Measurements from ENCODE around the gene CLIC3. TPM values are rescaled to one million over a fixed set of nuclear protein-coding genes. Genes with fewer than 3 reads are reported as not detected.

Gene CLIC3
- total RNA-seq, 1 experiment from 2014 or later: not detected

DNA sequence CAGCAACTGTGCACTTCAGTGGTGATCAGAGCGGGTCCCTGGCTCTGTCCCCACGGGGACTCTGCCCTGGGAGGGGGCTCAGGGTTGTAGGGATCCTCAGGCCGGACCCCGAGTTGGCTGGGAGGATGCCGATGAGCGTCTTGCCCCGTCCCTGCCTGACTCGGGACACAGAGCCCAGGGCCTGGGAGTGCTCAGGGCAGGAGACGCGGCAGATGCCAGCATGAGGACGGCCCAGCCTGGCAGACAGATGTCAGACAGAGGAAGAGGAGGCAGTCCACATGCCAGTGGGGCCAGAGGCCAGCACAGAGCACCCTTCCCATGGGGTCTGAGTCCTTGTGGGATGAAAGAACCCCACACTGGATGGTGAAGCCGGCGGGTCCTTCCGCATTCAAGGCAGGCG lies 33.0 kb downstream of the CLIC3 start:
- TF ChIP-seq EZH2 (IDR thresholded peaks at IDR 0.05; ENCODE audit: borderline replicate concordance, low read depth, low read length, poor library complexity, severe bottlenecking): no peak
- TF ChIP-seq, protein P1, sequence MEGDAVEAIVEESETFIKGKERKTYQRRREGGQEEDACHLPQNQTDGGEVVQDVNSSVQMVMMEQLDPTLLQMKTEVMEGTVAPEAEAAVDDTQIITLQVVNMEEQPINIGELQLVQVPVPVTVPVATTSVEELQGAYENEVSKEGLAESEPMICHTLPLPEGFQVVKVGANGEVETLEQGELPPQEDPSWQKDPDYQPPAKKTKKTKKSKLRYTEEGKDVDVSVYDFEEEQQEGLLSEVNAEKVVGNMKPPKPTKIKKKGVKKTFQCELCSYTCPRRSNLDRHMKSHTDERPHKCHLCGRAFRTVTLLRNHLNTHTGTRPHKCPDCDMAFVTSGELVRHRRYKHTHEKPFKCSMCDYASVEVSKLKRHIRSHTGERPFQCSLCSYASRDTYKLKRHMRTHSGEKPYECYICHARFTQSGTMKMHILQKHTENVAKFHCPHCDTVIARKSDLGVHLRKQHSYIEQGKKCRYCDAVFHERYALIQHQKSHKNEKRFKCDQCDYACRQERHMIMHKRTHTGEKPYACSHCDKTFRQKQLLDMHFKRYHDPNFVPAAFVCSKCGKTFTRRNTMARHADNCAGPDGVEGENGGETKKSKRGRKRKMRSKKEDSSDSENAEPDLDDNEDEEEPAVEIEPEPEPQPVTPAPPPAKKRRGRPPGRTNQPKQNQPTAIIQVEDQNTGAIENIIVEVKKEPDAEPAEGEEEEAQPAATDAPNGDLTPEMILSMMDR (conservative IDR thresholded peaks at IDR 0.05; ENCODE audit: low read depth, low read length): no peak
- POLR2A ChIA-PET (ENCODE audit: low non-redundant PET): no interaction called here

DNA sequence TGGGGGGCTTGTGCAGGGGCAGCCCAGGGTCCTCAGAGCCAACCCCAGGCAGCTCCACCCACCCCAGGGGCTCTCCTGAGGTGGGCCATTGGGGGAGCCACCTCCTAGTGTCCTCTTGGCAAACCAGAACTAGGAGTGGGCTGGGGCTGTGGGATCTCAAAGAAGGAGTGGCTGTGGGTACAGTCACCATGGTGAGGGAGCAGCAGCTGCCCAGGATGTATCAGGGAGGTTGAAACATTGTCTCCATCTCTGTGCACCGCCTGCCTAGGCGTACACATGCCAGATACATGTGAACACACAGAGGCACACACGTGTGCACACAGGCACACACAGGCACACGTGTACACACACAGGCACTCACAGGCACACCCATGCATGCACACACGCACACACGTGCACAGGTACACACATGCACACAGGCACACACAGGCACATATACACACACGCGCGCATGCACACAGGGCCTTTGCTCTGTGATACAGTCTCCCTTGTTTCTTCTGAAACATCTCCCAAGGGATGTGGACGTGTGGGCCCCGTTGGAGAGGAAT lies 33.6 kb downstream of the CLIC3 start:
- Histone ChIP-seq H3K4me1 (ENCODE audit: insufficient read depth, low read length, poor library complexity, severe bottlenecking) (peaks cover 4% of the 10 kb centered on the region), H3K4me3 (ENCODE audit: low read depth, low read length, poor library complexity, severe bottlenecking) (no peak overlapping the region), H3K9me3 (ENCODE audit: low read depth, low read length, poor library complexity, severe bottlenecking) (no peaks in the 10 kb centered on the region), H3K27me3 (replicated peaks; ENCODE audit: insufficient read depth, low read depth, low read length, poor library complexity) (no peaks in the 10 kb centered on the region), H3K27ac (ENCODE audit: low read depth, low read length, poor library complexity, severe bottlenecking) (no peak overlapping the region), H3K36me3 (ENCODE audit: insufficient read depth, low read length, poor library complexity, severe bottlenecking) (no peaks in the 10 kb centered on the region)
- ChIA-PET CTCF (no interaction called here), POLR2A (ENCODE audit: low non-redundant PET) (no interaction called here)
- no peak for DNase-seq (ENCODE audit: low spot score)
- intact Hi-C loops (cut with micrococcal nuclease; ENCODE audit: unreplicated experiment): no loop called here
- no TSS peak for BruUV-seq (replicated peaks)
- no peak for TF ChIP-seq EZH2 (IDR thresholded peaks at IDR 0.05; ENCODE audit: borderline replicate concordance, low read depth, low read length, poor library complexity, severe bottlenecking)
- TF ChIP-seq, protein P1 (conservative IDR thresholded peaks at IDR 0.05; ENCODE audit: low read depth, low read length): no peak

More for the DNA sequence above, 33.0 kb downstream of the CLIC3 start:
- Histone ChIP-seq H3K36me3 (ENCODE audit: insufficient read depth, low read length, poor library complexity, severe bottlenecking) (no peaks in the 10 kb centered on the region), H3K27me3 (replicated peaks; ENCODE audit: insufficient read depth, low read depth, low read length, poor library complexity) (no peaks in the 10 kb centered on the region), H3K4me3 (ENCODE audit: low read depth, low read length, poor library complexity, severe bottlenecking) (no peak overlapping the region), H3K4me1 (ENCODE audit: insufficient read depth, low read length, poor library complexity, severe bottlenecking) (peaks cover 4% of the 10 kb centered on the region), H3K9me3 (ENCODE audit: low read depth, low read length, poor library complexity, severe bottlenecking) (no peaks in the 10 kb centered on the region), H3K27ac (ENCODE audit: low read depth, low read length, poor library complexity, severe bottlenecking) (no peak overlapping the region)
- DNase-seq (ENCODE audit: low spot score): no peak
- intact Hi-C loops (cut with micrococcal nuclease; ENCODE audit: unreplicated experiment): no loop called here
- no TSS peak for BruUV-seq (replicated peaks)
- CTCF ChIA-PET: no interaction called here

DNA sequence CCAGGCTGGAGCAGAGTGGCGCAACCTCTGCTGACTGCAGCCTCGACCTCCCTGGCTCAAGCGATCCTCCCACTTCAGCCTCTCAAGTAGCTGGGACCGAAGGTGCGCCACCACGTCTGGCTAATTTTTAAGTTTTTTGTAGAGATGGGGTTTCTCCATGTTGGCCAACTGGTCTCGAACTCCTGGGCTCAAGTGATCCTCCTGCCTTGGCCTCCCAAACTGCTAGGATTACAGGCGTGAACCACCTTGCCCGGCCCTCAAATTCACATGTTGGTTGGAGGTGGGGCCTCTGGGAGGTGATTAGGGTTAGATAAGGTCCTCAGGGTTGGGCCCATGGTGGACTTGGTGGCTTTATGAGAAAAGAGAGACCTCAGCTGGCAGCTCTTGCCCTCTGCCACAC lies 34.2 kb downstream of the CLIC3 start:
- Histone ChIP-seq H3K36me3 (ENCODE audit: insufficient read depth, low read length, poor library complexity, severe bottlenecking) (no peaks in the 10 kb centered on the region), H3K27ac (ENCODE audit: low read depth, low read length, poor library complexity, severe bottlenecking) (no peak overlapping the region), H3K4me1 (ENCODE audit: insufficient read depth, low read length, poor library complexity, severe bottlenecking) (peaks cover 4% of the 10 kb centered on the region), H3K27me3 (replicated peaks; ENCODE audit: insufficient read depth, low read depth, low read length, poor library complexity) (no peaks in the 10 kb centered on the region), H3K9me3 (ENCODE audit: low read depth, low read length, poor library complexity, severe bottlenecking) (no peaks in the 10 kb centered on the region), H3K4me3 (ENCODE audit: low read depth, low read length, poor library complexity, severe bottlenecking) (no peak overlapping the region)
- TF ChIP-seq, protein P1 (conservative IDR thresholded peaks at IDR 0.05; ENCODE audit: low read depth, low read length): no peak
- TF ChIP-seq EZH2 (IDR thresholded peaks at IDR 0.05; ENCODE audit: borderline replicate concordance, low read depth, low read length, poor library complexity, severe bottlenecking): no peak
- ChIA-PET CTCF (no interaction called here), POLR2A (ENCODE audit: low non-redundant PET) (no interaction called here)
- no TSS peak for BruUV-seq (replicated peaks)
- DNase-seq (ENCODE audit: low spot score): no peak
- intact Hi-C loops (cut with micrococcal nuclease; ENCODE audit: unreplicated experiment): no loop called here

All from A673 (cell line).